HG03175 (cell line): ENCODE data around the gene PLK1.
"Not testable (repeated sequence)": the region's sequence is repeated elsewhere in the genome, so short reads cannot be mapped to it uniquely, and the experiment has no call there.

Source experiments
- ATAC-seq: cut with Tn5 transposase; IDR thresholded peaks from one replicate; pipeline ENCODE4 v1.9.1; 2021; ENCODE audit warnings: mild to moderate bottlenecking, moderate library complexity; ENCODE audit not compliant: unreplicated experiment

Gene PLK1

DNA sequence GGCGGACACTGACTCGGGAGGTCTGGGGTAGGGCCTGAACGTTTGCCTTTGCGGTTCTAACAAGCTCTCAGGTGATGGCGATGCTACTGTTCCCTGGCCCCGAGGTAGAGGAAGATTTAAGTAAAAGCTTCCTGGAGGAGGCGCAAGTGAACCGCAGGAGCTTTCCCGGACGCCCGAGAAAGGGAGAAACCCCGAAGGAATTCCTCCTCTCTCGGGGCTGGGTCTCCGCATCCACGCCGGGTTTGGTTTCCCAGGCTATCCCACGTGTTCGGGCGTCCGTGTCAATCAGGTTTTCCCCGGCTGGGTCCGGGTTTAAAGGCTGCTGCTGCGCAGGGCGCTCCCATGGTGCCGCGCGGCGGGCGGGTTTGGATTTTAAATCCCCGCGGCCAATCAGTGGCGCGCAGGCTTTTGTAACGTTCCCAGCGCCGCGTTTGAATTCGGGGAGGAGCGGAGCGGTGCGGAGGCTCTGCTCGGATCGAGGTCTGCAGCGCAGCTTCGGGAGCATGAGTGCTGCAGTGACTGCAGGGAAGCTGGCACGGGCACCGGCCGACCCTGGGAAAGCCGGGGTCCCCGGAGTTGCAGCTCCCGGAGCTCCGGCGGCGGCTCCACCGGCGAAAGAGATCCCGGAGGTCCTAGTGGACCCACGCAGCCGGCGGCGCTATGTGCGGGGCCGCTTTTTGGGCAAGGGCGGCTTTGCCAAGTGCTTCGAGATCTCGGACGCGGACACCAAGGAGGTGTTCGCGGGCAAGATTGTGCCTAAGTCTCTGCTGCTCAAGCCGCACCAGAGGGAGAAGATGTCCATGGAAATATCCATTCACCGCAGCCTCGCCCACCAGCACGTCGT, at the start of gene PLK1:
TSS of gene PLK1 (plus strand) at position 460 of the 844 bp plus-strand sequence. CDS start at position 504, 44 bp downstream.
- peak; percentile 92 for ATAC-seq

DNA sequence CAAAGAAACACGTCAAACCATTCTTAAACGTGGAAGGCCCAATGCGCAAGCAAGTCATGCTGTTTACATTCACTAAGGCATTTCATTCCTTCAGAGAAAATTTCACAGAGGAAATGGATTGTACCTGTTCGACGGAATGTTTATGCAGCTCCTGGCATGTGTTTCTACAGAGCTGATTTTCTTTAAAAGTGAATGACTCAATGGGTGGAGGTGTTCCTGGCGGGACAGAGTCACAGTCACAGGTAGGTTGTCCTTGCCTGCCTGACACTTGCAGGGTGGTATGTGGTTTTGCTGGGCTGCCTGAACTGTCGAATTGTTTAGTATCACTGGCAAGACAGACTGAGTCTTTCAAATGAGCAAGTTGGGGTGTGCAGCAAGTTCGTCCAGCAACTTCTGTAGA, 49.2 kb upstream of the PLK1 start:
- ATAC-seq, result no peak

GRCh38 chr16:23631874-23632273, 46.8 kb upstream of the PLK1 start:
- not testable (repeated sequence) for ATAC-seq

DNA sequence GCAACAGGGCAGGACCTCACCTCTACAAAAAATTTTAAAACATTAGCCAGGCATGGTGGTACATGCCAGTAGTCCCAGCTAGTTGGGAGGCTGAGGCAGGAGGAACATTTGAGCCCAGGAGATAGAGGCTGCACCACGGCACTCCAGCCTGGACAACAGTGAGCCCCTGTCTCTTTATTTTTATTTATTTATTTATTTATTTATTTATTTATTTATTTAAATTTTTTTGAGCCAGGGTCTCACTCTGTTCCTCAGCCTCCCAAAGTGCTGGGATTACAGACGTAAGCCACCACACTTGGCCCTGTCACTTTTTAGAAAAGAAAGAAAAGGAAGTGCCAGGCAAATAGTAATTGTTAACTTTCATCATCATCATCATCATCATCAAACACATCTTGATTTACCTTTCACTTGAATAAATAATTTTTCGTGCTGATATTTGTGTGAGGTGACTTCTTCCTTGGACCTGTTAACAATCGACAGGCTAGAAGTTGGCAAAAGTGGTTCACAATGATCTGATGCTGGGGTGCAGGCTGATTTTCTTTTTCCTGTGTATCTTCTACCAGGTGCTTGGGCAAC, 44.1 kb upstream of the PLK1 start:
- no peak for ATAC-seq

- ATAC-seq, result no peak
Observed at GRCh38 chr16:23635958-23636357, 42.7 kb upstream of the PLK1 start.

DNA sequence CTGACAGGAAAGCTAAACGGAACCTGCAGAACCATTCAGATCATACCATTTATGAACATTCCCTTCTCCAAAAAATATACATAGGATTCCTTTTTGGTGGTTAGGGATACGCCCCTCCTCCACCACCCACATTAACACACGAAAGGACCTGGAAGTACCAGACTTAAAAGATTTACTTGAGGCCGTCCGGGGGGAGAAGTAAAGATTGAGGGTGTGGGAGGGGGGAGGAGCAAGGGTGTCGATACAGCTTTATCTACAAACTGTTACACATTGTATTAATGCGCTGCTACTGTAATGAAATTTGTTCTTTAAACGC, 38.1 kb upstream of the PLK1 start:
- ATAC-seq, result no peak

GRCh38 chr16:23640931-23641765, 37.5 kb upstream of the PLK1 start, which contains the start of the genes DCTN5 and PALB2:
Gene DCTN5, plus strand, starts transcription at chr16:23641466. Its CDS starts 77 bp downstream, at chr16:23641543.
Gene PALB2, minus strand, starts transcription at chr16:23641310. Its CDS starts 153 bp downstream, at chr16:23641157.
- peak; percentile 98 for ATAC-seq

DNA sequence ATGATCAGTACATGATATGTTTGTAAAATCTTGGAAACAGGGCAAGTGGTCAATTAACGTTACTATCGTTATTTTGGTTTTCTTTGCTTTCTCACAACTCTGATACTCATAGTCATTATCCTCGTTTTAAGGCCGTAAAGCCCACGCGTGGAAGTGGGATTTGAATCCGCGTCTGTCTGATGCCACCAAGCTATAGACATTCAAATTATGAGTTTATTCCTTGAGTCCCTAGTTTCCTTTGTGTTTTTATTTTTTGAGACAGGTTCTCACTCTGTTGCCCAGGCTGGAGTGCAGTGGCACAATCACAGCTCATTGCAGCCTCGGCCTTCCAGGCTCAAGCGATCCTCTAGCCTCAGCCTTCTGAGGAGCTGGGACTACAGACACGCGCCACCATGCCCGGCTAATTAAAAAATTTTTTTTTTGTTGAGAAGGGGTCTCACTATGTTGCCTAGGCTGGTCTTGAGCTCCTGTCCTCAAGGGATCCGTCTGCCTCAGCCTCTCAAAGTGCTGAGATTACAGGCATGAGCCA, 36.4 kb upstream of the PLK1 start:
- no peak for ATAC-seq

DNA sequence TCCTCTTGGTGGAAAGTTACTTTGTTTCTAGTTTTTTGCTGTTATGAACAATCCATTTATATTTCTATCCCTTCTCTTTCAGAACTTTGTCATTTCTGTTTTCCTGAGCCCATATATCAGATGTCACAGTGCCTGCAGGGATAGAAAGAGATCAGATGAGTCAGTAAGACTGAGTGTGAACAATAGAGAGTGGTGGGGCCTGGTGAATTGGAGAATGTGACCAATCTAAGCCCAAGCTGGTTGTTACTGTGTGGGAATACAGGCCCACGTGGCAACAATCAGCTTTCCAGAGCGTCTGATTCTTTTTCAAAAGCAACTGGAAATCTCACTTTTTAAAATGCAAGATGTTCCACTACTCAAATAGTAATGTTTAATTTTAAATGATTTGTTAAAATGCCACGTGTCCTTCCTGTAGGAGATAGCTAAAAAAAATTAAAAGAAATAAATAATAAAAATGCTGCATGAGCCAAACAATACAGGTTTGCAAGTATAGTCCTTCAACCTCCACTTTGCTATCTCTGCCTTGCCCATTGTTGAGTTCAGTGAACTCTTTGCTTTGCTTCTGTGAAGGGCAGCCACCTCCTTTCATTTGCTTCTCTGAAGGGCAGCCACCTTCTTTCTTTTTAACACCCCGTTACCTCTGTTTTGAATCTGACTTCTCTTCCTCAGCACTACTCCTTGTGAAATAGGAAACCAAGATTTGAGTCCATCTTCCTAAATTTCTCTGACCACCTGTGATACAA, 27.8 kb upstream of the PLK1 start:
- ATAC-seq, result no peak

- no peak for ATAC-seq
Observed at GRCh38 chr16:23651943-23652468, 26.7 kb upstream of the PLK1 start.

- no peak for ATAC-seq
Observed at GRCh38 chr16:23663918-23664317, 14.8 kb upstream of the PLK1 start.

- ATAC-seq, result no peak
Observed at GRCh38 chr16:23666571-23667354, 11.9 kb upstream of the PLK1 start.

GRCh38 chr16:23667355-23667659, 11.4 kb upstream of the PLK1 start:
- ATAC-seq, result no peak

DNA sequence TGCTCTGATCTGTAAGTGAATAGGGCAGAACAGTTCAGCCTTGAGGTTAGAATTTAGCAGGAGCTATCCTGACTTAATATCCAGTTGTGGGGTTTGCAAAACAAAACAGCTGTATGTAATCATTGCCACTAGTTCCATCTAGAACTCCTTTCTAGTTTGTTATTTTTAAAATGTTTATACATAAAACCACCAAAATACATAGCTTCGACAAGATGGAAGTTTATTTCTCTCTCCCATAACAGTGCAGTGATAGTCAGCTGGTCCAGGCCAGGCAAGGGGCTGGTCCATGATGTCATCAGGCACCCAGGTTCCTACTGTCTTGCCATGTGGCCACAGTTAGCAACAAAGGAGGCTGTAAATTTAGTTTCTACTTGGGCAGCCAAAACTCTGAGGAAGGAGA, 10.5 kb upstream of the PLK1 start:
- no peak for ATAC-seq

DNA sequence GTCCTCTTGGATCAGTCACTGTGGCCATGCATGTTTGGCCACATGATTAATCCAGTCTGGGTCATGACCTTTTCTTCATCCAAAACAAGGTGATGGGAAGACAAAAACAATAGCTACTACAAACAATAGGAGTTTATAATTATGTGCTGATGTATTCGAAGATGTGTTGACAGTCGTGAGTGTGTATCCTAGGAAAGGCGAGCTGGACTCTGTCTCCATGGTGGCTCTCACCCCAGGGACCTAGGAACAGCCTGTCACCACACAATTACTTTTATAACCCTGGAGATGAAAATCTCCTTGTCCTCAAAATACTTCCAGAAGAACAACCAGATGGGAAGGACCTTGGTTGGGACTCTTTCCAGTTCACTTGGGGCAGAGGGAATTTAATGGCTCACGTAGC, 9.8 kb upstream of the PLK1 start:
- no peak for ATAC-seq

DNA sequence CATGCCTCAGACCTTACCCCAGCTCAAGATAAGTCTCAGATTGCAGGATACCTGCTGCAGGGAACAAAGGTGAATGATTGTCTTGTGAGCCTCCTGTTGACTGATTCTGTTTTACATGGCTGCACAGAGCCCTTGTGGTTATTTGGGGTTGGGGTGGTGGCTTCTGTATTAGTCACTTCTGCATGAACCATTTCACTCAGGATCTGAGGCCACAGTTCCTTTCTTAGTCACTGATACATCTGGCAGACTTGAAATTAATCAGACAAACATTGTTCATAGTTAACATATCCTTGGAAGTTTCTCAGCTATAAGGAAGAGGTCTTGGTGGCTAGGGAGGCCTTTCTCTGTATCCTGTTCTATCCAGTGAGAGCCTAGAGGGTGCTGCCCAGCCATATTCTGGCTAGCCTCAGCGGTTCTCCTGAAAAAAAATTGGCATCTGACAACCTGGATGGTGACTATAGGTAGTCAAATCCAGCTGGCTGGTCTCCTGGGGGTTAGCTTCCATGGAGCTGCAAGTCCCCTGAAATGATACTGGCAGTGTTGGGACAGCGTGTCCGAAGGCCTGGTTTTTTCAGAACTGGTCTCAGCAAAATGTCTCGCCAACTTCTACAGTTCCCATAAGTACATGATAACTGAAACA, 8.4 kb upstream of the PLK1 start:
- ATAC-seq, result peak; percentile 98

DNA sequence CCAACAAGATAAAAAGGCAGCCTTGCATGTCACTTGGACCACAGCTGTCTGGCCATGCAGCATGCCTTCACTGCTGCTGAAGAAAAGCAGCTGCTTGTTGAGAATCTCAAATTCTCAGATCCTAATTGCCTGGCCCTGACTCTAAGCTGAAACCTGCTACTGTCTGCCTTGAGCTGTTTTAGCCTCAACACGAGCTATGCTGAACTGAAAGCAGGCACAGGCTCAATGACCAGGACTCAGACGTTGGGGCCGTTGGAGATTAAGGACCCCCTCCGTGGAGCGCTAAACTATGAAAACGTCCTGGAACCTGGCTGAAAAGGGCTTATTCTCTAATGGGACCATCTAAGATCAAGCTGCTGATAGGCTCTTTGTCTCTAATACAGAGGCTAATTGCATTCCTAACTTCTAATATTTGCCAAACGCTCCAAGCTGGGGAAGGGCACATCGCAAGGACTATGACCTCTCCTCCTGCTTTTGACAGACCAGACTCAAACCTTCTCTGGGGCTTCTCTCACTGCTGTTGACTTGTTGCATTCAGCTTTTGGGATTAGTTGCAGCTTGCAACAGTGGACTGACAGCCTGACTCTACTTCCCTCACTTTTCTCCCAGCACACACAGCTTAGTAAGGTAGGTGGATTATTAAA, 4.6 kb upstream of the PLK1 start:
- ATAC-seq, result no peak

DNA sequence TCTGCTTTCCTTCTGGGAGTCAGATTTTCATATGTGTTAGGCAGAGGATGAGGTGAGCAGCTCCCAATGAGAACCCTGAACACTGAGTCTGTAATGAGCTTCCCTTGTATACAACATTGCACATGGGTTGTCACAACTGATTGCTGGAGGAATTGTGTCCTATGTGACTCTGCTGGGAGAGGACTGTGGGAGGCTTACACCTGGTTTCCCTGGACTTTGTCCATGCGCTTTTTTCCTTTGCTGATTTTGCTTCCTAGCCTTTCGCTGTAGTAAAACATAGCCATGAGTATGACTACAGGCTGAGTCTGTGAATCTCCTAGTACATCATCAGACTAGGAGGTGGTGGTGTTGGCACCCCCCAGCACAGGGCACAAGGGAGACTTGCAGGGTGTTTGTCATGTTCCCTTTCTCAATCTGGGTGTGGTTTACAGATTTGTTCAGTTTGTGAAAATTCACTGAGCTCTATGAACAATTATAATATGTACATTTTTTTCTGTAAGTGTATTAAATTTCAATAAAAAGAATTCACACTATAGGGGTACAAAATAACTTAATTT, 1.7 kb upstream of the PLK1 start:
- no peak for ATAC-seq
